Subcutaneous abdominal adipose tissue (tissue), 5 donors: ENCODE results near the gene ANKAR.
"Not testable (repeated sequence)": the region's sequence is repeated elsewhere in the genome, so short reads cannot be mapped to it uniquely, and the experiment has no call there.

Source experiments
- H3K27ac ChIP-seq: one replicate; pipeline ENCODE4 v1.7.0; 2013; ENCODE audit warnings: low read depth, mild to moderate bottlenecking, inconsistent platforms, low read length, moderate library complexity
- H3K27me3 ChIP-seq, 5 donors: one replicate each; pipeline ENCODE4 v1.7.0; 2013; ENCODE audit warnings: low read length in 5 of 5, inconsistent platforms in 1 of 5; ENCODE audit not compliant: control insufficient read depth in 5 of 5, insufficient read depth in 4 of 5
- H3K36me3 ChIP-seq, 5 donors: one replicate each; pipeline ENCODE4 v1.7.0; 2013; ENCODE audit warnings: low read length in 5 of 5; ENCODE audit not compliant: control insufficient read depth in 5 of 5, insufficient read depth in 5 of 5
- H3K4me1 ChIP-seq, 5 donors: one replicate each; pipeline ENCODE4 v1.7.0; 2013; ENCODE audit warnings: low read length in 5 of 5, mild to moderate bottlenecking in 3 of 5, moderate library complexity in 1 of 5; ENCODE audit not compliant: control insufficient read depth in 5 of 5, insufficient read depth in 5 of 5
- H3K4me3 ChIP-seq, 5 donors: one replicate each; pipeline ENCODE4 v1.7.0; 2013; ENCODE audit warnings: low read length in 5 of 5, low read depth in 1 of 5
- H3K9ac ChIP-seq, 5 donors: one replicate each; pipeline ENCODE4 v1.7.0; 2013; ENCODE audit warnings: low read length in 5 of 5, mild to moderate bottlenecking in 4 of 5, moderate library complexity in 3 of 5
- H3K9me3 ChIP-seq, 5 donors: one replicate each; pipeline ENCODE4 v1.7.0; 2013; ENCODE audit warnings: low read length in 5 of 5; ENCODE audit not compliant: control insufficient read depth in 5 of 5
- donor health status: healthy.
- donor health status: healthy.
- donor health status: healthy.
- donor health status: healthy.
- donor health status: healthy.

Gene ANKAR

GRCh38 chr2:189638301-189639006, 36.0 kb upstream of the ANKAR start:
- Histone ChIP-seq H3K27me3 (no peaks in the 10 kb centered on the region), H3K9me3 (no peaks in the 10 kb centered on the region), H3K27ac (no peak overlapping the region), H3K4me3 (no peak overlapping the region), H3K9ac (no peak overlapping the region), H3K4me1 (no peaks in the 10 kb centered on the region), H3K36me3 (no peaks in the 10 kb centered on the region)

GRCh38 chr2:189639007-189639609, 35.4 kb upstream of the ANKAR start:
- Histone ChIP-seq H3K27me3 (no peaks in the 10 kb centered on the region), H3K9me3 (no peaks in the 10 kb centered on the region), H3K9ac (no peak overlapping the region), H3K4me3 (no peak overlapping the region), H3K4me1 (no peaks in the 10 kb centered on the region), H3K36me3 (no peaks in the 10 kb centered on the region), H3K27ac (no peak overlapping the region)

- Histone ChIP-seq H3K4me1 (no peaks in the 10 kb centered on the region), H3K9me3 (no peaks in the 10 kb centered on the region), H3K36me3 (no peaks in the 10 kb centered on the region), H3K4me3 (no peak overlapping the region), H3K27ac (no peak overlapping the region), H3K27me3 (no peaks in the 10 kb centered on the region), H3K9ac (no peak overlapping the region)
These were observed 33.5 kb upstream of the ANKAR start for GRCh38 chr2:189641002-189641401.

- no peak overlapping the region for H3K9ac ChIP-seq
- no peaks in the 10 kb centered on the region for H3K9me3 ChIP-seq
- no peaks in the 10 kb centered on the region for H3K27me3 ChIP-seq
- no peaks in the 10 kb centered on the region for H3K4me1 ChIP-seq
- no peaks in the 10 kb centered on the region for H3K36me3 ChIP-seq
- H3K27ac ChIP-seq, result no peak overlapping the region
- H3K4me3 ChIP-seq, result no peak overlapping the region
These were observed 32.9 kb upstream of the ANKAR start for GRCh38 chr2:189641590-189641989.

GRCh38 chr2:189646521-189646920, 27.9 kb upstream of the ANKAR start:
- H3K4me3 ChIP-seq, result no peak overlapping the region
- no peak overlapping the region for H3K9ac ChIP-seq
- H3K27ac ChIP-seq, result no peak overlapping the region

GRCh38 chr2:189648846-189649509, 25.5 kb upstream of the ANKAR start:
- H3K36me3 ChIP-seq, result no peaks in the 10 kb centered on the region
- H3K9me3 ChIP-seq, result no peaks in the 10 kb centered on the region
- no peaks in the 10 kb centered on the region for H3K27me3 ChIP-seq

More at GRCh38 chr2:189646521-189646920, 27.9 kb upstream of the ANKAR start:
- Histone ChIP-seq H3K36me3 (no peaks in the 10 kb centered on the region), H3K27me3 (no peaks in the 10 kb centered on the region), H3K4me1 (no peaks in the 10 kb centered on the region), H3K9me3 (no peaks in the 10 kb centered on the region)

GRCh38 chr2:189651284-189651683, 23.2 kb upstream of the ANKAR start:
- Histone ChIP-seq H3K9me3 (no peaks in the 10 kb centered on the region), H3K9ac (no peak overlapping the region), H3K27ac (no peak overlapping the region), H3K27me3 (no peaks in the 10 kb centered on the region), H3K4me1 (no peaks in the 10 kb centered on the region), H3K4me3 (no peak overlapping the region), H3K36me3 (no peaks in the 10 kb centered on the region)

More at GRCh38 chr2:189648846-189649509, 25.5 kb upstream of the ANKAR start:
- Histone ChIP-seq H3K4me1 (no peaks in the 10 kb centered on the region), H3K4me3 (no peak overlapping the region), H3K27ac (no peak overlapping the region), H3K9ac (no peak overlapping the region)

GRCh38 chr2:189653464-189653863, 21.0 kb upstream of the ANKAR start:
- not testable (repeated sequence) for H3K27me3 ChIP-seq, H3K4me1 ChIP-seq, H3K9ac ChIP-seq, H3K9me3 ChIP-seq, H3K27ac ChIP-seq, H3K36me3 ChIP-seq, H3K4me3 ChIP-seq

GRCh38 chr2:189654641-189655040, 19.8 kb upstream of the ANKAR start:
- Histone ChIP-seq H3K4me3 (no peak overlapping the region), H3K4me1 (no peaks in the 10 kb centered on the region), H3K27me3 (no peaks in the 10 kb centered on the region), H3K36me3 (no peaks in the 10 kb centered on the region), H3K9ac (no peak overlapping the region), H3K9me3 (no peaks in the 10 kb centered on the region), H3K27ac (no peak overlapping the region)

GRCh38 chr2:189657867-189658266, 16.6 kb upstream of the ANKAR start:
- Histone ChIP-seq H3K4me1 (peaks cover 0 to 15% (median 15%) of the 10 kb centered on the region in 5 donors), H3K36me3 (no peaks in the 10 kb centered on the region), H3K27me3 (no peaks in the 10 kb centered on the region), H3K9ac (no peak overlapping the region), H3K9me3 (no peaks in the 10 kb centered on the region), H3K4me3 (no peak overlapping the region), H3K27ac (no peak overlapping the region)
